Gastroesophageal sphincter (tissue), 4 donors: Measurements from ENCODE around the gene FLNC. TPM values are rescaled to one million over a fixed set of nuclear protein-coding genes. Genes with fewer than 3 reads are reported as not detected.

Experiments
- ATAC-seq: fragments of 150-250 bp; one replicate; pipeline ENCODE4 v1.9.1; 2016; ENCODE audit warnings: mild to moderate bottlenecking, moderate library complexity
- H3K27ac ChIP-seq, 4 donors: fragments of 200-600 bp; sonication (generic) in 3 of 4; 1 replicate in 3 of 4; 2 replicates in 1 of 4; pipeline ENCODE4 v1.5.1; 2016 to 2019
- H3K27me3 ChIP-seq: fragments of 200-600 bp; sonication (generic); one replicate; pipeline ENCODE4 v1.5.1; 2019
- H3K36me3 ChIP-seq, 2 donors: fragments of 200-600 bp; sonication (generic); one replicate each; pipeline ENCODE4 v1.5.1; 2019; ENCODE audit warnings: control low read depth in 1 of 2
- H3K4me1 ChIP-seq, 3 donors: fragments of 200-600 bp; sonication (generic); 1 replicate in 2 of 3; 2 replicates in 1 of 3; pipeline ENCODE4 v1.5.1; 2016 to 2019; ENCODE audit warnings: control low read depth in 2 of 3
- H3K4me3 ChIP-seq, 2 donors: fragments of 200-600 bp; sonication (generic); one replicate each; pipeline ENCODE4 v1.5.1; 2019; ENCODE audit warnings: mild to moderate bottlenecking in 1 of 2, moderate library complexity in 1 of 2
- H3K9me3 ChIP-seq, 3 donors: fragments of 200-600 bp; sonication (generic); one replicate each; pipeline ENCODE4 v1.5.1; 2017 to 2019; ENCODE audit warnings: control low read depth in 2 of 3
- CTCF ChIP-seq, 4 experiments: fragments of 200-600 bp in 2 of 4; fragments of 450-650 bp in 2 of 4; sonication (generic) in 1 of 4; IDR thresholded peaks; one replicate each; pipeline ENCODE4 v1.5.1; 2017 to 2019; ENCODE audit warnings: antibody characterized with exemption in 4 of 4, mild to moderate bottlenecking in 2 of 4, moderate library complexity in 2 of 4
- EP300 ChIP-seq: sonication (generic); formaldehyde crosslinking; IDR thresholded peaks from one replicate; pipeline ENCODE4 v1.6.1; 2017; ENCODE audit warnings: antibody characterized with exemption, mild to moderate bottlenecking
- POLR2A ChIP-seq, 2 donors: fragments of 450-650 bp; IDR thresholded peaks; one replicate each; pipeline ENCODE4 v1.6.1; 2017; ENCODE audit warnings: antibody characterized with exemption in 2 of 2, mild to moderate bottlenecking in 2 of 2, moderate library complexity in 1 of 2
- POLR2AphosphoS5 ChIP-seq: sonication (generic); formaldehyde crosslinking; IDR thresholded peaks from one replicate; pipeline ENCODE4 v1.6.1; 2017; ENCODE audit warnings: antibody characterized with exemption
- WGBS, 2 donors: methylation state at CpG; one replicate each; pipeline ENCODE4 v1.1.5; 2018; ENCODE audit warnings: low coverage in 1 of 2; 5-methylcytosine and 5-hydroxymethylcytosine counted together
- total RNA-seq, 4 donors: library from RNA; depleted of rRNA; stranded (reverse); fragments of >200 nt; gene quantifications; one replicate each; pipeline ENCODE4 v1.1.0, GENCODE V29; 2016

The FLNC gene
- total RNA-seq, 4 donors from 2014 or later: 308 to 1,162 (median 401) TPM

GRCh38 chr7:128796327-128796726, 33.9 kb upstream of the FLNC start:
- TF ChIP-seq POLR2AphosphoS5: no peak
- TF ChIP-seq CTCF (IDR thresholded peaks at IDR 0.05): no peak
- no peak for TF ChIP-seq EP300
- TF ChIP-seq POLR2A (IDR thresholded peaks at IDR 0.05): no peak
- no peak for ATAC-seq
- 31 to 54% methylated on average over 4 of the region's 5 CpGs for WGBS, 2 donors
- Histone ChIP-seq H3K4me1 (peaks cover 0 to 25% (median 14%) of the 10 kb centered on the region in 3 donors), H3K9me3 (no peaks in the 10 kb centered on the region), H3K27me3 (no peaks in the 10 kb centered on the region), H3K27ac (no peak overlapping the region), H3K36me3 (peaks cover 0 to 17% of the 10 kb centered on the region in 2 donors), H3K4me3 (no peak overlapping the region)

- no peak overlapping the region for H3K27ac ChIP-seq
- H3K4me3 ChIP-seq: no peak overlapping the region
- WGBS, 2 donors: 76% methylated on average over 2 of the region's 2 CpGs
- TF ChIP-seq CTCF (IDR thresholded peaks at IDR 0.05) (no peak), POLR2A (IDR thresholded peaks at IDR 0.05) (no peak), POLR2AphosphoS5 (no peak), EP300 (no peak)
- H3K27me3 ChIP-seq: no peaks in the 10 kb centered on the region
- H3K4me1 ChIP-seq: no peaks in the 10 kb centered on the region
- peaks cover 0 to 32% of the 10 kb centered on the region in 2 donors for H3K36me3 ChIP-seq
- no peaks in the 10 kb centered on the region for H3K9me3 ChIP-seq
- ATAC-seq: no peak
These were observed 30.8 kb upstream of the FLNC start for GRCh38 chr7:128799451-128799850.

GRCh38 chr7:128800567-128800966, 29.6 kb upstream of the FLNC start:
- H3K4me1 ChIP-seq: no peaks in the 10 kb centered on the region
- H3K27ac ChIP-seq: no peak overlapping the region
- H3K9me3 ChIP-seq: no peaks in the 10 kb centered on the region
- TF ChIP-seq CTCF (IDR thresholded peaks at IDR 0.05): no peak
- no peak for TF ChIP-seq POLR2AphosphoS5
- TF ChIP-seq POLR2A (IDR thresholded peaks at IDR 0.05): no peak
- TF ChIP-seq EP300: no peak
- ATAC-seq: no peak
- H3K36me3 ChIP-seq: peaks cover 0 to 37% of the 10 kb centered on the region in 2 donors
- no peaks in the 10 kb centered on the region for H3K27me3 ChIP-seq
- 94 to 100% methylated on average over 2 of the region's 3 CpGs for WGBS, 2 donors
- no peak overlapping the region for H3K4me3 ChIP-seq

GRCh38 chr7:128801003-128801402, 29.2 kb upstream of the FLNC start:
- H3K9me3 ChIP-seq: no peaks in the 10 kb centered on the region
- H3K27ac ChIP-seq: no peak overlapping the region
- H3K4me3 ChIP-seq: no peak overlapping the region
- peaks cover 0 to 41% of the 10 kb centered on the region in 2 donors for H3K36me3 ChIP-seq
- WGBS, 2 donors: 83 to 91% methylated on average over 1 to 7 of the region's 9 CpGs
- H3K27me3 ChIP-seq: no peaks in the 10 kb centered on the region
- no peaks in the 10 kb centered on the region for H3K4me1 ChIP-seq
- no peak for ATAC-seq
- TF ChIP-seq CTCF (IDR thresholded peaks at IDR 0.05) (no peak), POLR2AphosphoS5 (no peak), EP300 (no peak), POLR2A (IDR thresholded peaks at IDR 0.05) (no peak)

- Histone ChIP-seq H3K27ac (no peak overlapping the region), H3K27me3 (no peaks in the 10 kb centered on the region), H3K4me1 (no peaks in the 10 kb centered on the region), H3K4me3 (no peak overlapping the region), H3K9me3 (no peaks in the 10 kb centered on the region), H3K36me3 (peaks cover 0 to 50% of the 10 kb centered on the region in 2 donors)
- WGBS, 2 donors: 95% methylated on average over 2 of the region's 2 CpGs; no CpG with 5 or more reads in 1 of the 2 donors
- TF ChIP-seq CTCF (IDR thresholded peaks at IDR 0.05) (no peak), POLR2AphosphoS5 (no peak), EP300 (no peak), POLR2A (IDR thresholded peaks at IDR 0.05) (no peak)
- ATAC-seq: no peak
These were observed 28.4 kb upstream of the FLNC start for GRCh38 chr7:128801667-128802418.
